Measurements from ENCODE around the gene OR8B12. TPM values are rescaled to one million over a fixed set of nuclear protein-coding genes. Genes with fewer than 3 reads are reported as not detected.

OR8B12 gene
- total RNA-seq, 1 experiment from 2014 or later = not detected

- H3K4me3 ChIP-seq (ENCODE audit: low read length) = no peak overlapping the region
- POLR2A ChIA-PET (ENCODE audit: unreplicated experiment) = no interaction called here
- H3K4me2 ChIP-seq (ENCODE audit: low read length) = no peak overlapping the region
- no TSS peak for BruUV-seq (replicated peaks)
- H2AFZ ChIP-seq (ENCODE audit: low read length) = no peak overlapping the region
- H3K27me3 ChIP-seq (ENCODE audit: low read length) = peaks cover 88% of the 10 kb centered on the region
- no peak overlapping the region for H3K27ac ChIP-seq (ENCODE audit: low read length)
- H3K9me3 ChIP-seq (ENCODE audit: low read length) = no peaks in the 10 kb centered on the region
- intact Hi-C loops (cut with micrococcal nuclease) = no loop called here
- H3K9me2 ChIP-seq (replicated peaks; ENCODE audit: low read length) = no peaks in the 10 kb centered on the region
- ATAC-seq = no peak
- no peaks in the 10 kb centered on the region for H3K79me2 ChIP-seq (ENCODE audit: low read length)
- CTCF ChIA-PET = no interaction called here
- no peaks in the 10 kb centered on the region for H3K4me1 ChIP-seq (ENCODE audit: insufficient read depth, low read length)
- TF ChIP-seq EZH2phosphoT487 (IDR thresholded peaks at IDR 0.05; ENCODE audit: borderline replicate concordance, low read length) (no peak), EZH2 (IDR thresholded peaks at IDR 0.05; ENCODE audit: low read length, unreplicated experiment) (no peak)
- TF ChIP-seq, protein P1, sequence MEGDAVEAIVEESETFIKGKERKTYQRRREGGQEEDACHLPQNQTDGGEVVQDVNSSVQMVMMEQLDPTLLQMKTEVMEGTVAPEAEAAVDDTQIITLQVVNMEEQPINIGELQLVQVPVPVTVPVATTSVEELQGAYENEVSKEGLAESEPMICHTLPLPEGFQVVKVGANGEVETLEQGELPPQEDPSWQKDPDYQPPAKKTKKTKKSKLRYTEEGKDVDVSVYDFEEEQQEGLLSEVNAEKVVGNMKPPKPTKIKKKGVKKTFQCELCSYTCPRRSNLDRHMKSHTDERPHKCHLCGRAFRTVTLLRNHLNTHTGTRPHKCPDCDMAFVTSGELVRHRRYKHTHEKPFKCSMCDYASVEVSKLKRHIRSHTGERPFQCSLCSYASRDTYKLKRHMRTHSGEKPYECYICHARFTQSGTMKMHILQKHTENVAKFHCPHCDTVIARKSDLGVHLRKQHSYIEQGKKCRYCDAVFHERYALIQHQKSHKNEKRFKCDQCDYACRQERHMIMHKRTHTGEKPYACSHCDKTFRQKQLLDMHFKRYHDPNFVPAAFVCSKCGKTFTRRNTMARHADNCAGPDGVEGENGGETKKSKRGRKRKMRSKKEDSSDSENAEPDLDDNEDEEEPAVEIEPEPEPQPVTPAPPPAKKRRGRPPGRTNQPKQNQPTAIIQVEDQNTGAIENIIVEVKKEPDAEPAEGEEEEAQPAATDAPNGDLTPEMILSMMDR (conservative IDR thresholded peaks at IDR 0.05; ENCODE audit: low read depth, low read length) = no peak
- H3F3A ChIP-seq (ENCODE audit: low read length, unreplicated experiment) = no peaks in the 10 kb centered on the region
- no peaks in the 10 kb centered on the region for H4K20me1 ChIP-seq (ENCODE audit: low read length)
- no peak for DNase-seq
- H3K36me3 ChIP-seq (ENCODE audit: low read depth, low read length) = no peaks in the 10 kb centered on the region
- H3K9ac ChIP-seq (ENCODE audit: low read length) = no peak overlapping the region
Observed at GRCh38 chr11:124514131-124514530, 29.3 kb downstream of the OR8B12 start.

- no peaks in the 10 kb centered on the region for H3K9me2 ChIP-seq (replicated peaks; ENCODE audit: low read length)
- H3K36me3 ChIP-seq (ENCODE audit: low read depth, low read length) = no peaks in the 10 kb centered on the region
- DNase-seq = no peak
- no peak overlapping the region for H3K9ac ChIP-seq (ENCODE audit: low read length)
- H4K20me1 ChIP-seq (ENCODE audit: low read length) = no peaks in the 10 kb centered on the region
- no peaks in the 10 kb centered on the region for H3F3A ChIP-seq (ENCODE audit: low read length, unreplicated experiment)
- H3K27ac ChIP-seq (ENCODE audit: low read length) = no peak overlapping the region
- no peak for ATAC-seq
- CTCF ChIA-PET = no interaction called here
- no peak for TF ChIP-seq EZH2phosphoT487 (IDR thresholded peaks at IDR 0.05; ENCODE audit: borderline replicate concordance, low read length)
- H3K4me1 ChIP-seq (ENCODE audit: insufficient read depth, low read length) = no peaks in the 10 kb centered on the region
- no peak overlapping the region for H2AFZ ChIP-seq (ENCODE audit: low read length)
- POLR2A ChIA-PET (ENCODE audit: unreplicated experiment) = no interaction called here
- peaks cover 83% of the 10 kb centered on the region for H3K27me3 ChIP-seq (ENCODE audit: low read length)
- no TSS peak for BruUV-seq (replicated peaks)
- no peak overlapping the region for H3K4me3 ChIP-seq (ENCODE audit: low read length)
- intact Hi-C loops (cut with micrococcal nuclease) = no loop called here
- H3K4me2 ChIP-seq (ENCODE audit: low read length) = no peak overlapping the region
- H3K79me2 ChIP-seq (ENCODE audit: low read length) = no peaks in the 10 kb centered on the region
- no peaks in the 10 kb centered on the region for H3K9me3 ChIP-seq (ENCODE audit: low read length)
Observed at GRCh38 chr11:124511745-124512144, 31.7 kb downstream of the OR8B12 start.

GRCh38 chr11:124510279-124510678 is 33.2 kb downstream of the OR8B12 start:
- Histone ChIP-seq H4K20me1 (ENCODE audit: low read length) (no peaks in the 10 kb centered on the region), H3K4me2 (ENCODE audit: low read length) (no peak overlapping the region), H3K36me3 (ENCODE audit: low read depth, low read length) (no peaks in the 10 kb centered on the region), H2AFZ (ENCODE audit: low read length) (no peak overlapping the region), H3K9me3 (ENCODE audit: low read length) (no peaks in the 10 kb centered on the region), H3K4me3 (ENCODE audit: low read length) (no peak overlapping the region), H3K79me2 (ENCODE audit: low read length) (no peaks in the 10 kb centered on the region), H3K27me3 (ENCODE audit: low read length) (peaks cover 69% of the 10 kb centered on the region), H3K9me2 (replicated peaks; ENCODE audit: low read length) (no peaks in the 10 kb centered on the region), H3F3A (ENCODE audit: low read length, unreplicated experiment) (no peaks in the 10 kb centered on the region), H3K27ac (ENCODE audit: low read length) (no peak overlapping the region), H3K9ac (ENCODE audit: low read length) (no peak overlapping the region), H3K4me1 (ENCODE audit: insufficient read depth, low read length) (no peaks in the 10 kb centered on the region)
- DNase-seq (no peak), ATAC-seq (no peak)
- ChIA-PET CTCF (no interaction called here), POLR2A (ENCODE audit: unreplicated experiment) (no interaction called here)
- intact Hi-C loops (cut with micrococcal nuclease) = no loop called here
- TF ChIP-seq EZH2phosphoT487 (IDR thresholded peaks at IDR 0.05; ENCODE audit: borderline replicate concordance, low read length) (no peak), EZH2 (IDR thresholded peaks at IDR 0.05; ENCODE audit: low read length, unreplicated experiment) (no peak)
- TF ChIP-seq, protein P1 (conservative IDR thresholded peaks at IDR 0.05; ENCODE audit: low read depth, low read length) = no peak
- no TSS peak for BruUV-seq (replicated peaks)

Data from PC-3 (cell line).